Hepatocyte (in vitro differentiated cells): Measurements from ENCODE around the gene GLI1.

Source experiments
- EZH2 ChIP-seq: fragments of 200-600 bp; sonication (generic); IDR thresholded peaks from 2 replicates; pipeline ENCODE4 v1.6.1; 2016; ENCODE audit warnings: antibody characterized with exemption, mild to moderate bottlenecking, borderline replicate concordance
- TF ChIP-seq, protein P1 (sequence below): fragments of 200-600 bp; sonication (generic); IDR thresholded peaks from 2 replicates; pipeline ENCODE4 v1.5.1; 2016; ENCODE audit warnings: antibody characterized with exemption, mild to moderate bottlenecking; ENCODE audit not compliant: poor library complexity

DNA sequence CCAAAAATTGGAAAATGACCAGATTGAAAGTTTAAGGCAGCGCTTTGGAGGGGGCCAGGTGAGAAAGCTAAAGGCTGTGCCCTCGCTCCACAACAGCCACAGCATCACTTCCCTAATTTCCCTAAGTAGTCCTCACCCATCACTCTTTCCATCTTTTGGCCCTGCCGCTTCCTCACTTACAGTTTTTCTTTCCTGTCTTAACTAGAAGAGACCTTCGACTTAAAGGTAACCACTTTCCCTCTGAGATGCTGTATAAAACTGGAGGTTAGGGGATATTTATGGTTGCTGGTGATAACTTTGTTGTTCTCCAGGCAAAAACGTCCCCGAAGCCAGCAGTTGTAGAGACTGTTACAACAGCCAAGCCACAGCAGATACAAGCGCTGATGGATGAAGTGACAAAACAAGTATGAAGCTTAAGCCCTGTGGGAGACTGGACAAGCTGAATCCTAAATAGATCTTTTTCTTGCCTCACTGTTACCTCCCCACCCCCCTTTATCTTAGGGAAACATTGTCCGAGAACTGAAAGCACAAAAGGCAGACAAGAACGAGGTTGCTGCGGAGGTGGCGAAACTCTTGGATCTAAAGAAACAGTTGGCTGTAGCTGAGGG lies 56.5 kb downstream of the GLI1 start:
- TF ChIP-seq, protein P1, sequence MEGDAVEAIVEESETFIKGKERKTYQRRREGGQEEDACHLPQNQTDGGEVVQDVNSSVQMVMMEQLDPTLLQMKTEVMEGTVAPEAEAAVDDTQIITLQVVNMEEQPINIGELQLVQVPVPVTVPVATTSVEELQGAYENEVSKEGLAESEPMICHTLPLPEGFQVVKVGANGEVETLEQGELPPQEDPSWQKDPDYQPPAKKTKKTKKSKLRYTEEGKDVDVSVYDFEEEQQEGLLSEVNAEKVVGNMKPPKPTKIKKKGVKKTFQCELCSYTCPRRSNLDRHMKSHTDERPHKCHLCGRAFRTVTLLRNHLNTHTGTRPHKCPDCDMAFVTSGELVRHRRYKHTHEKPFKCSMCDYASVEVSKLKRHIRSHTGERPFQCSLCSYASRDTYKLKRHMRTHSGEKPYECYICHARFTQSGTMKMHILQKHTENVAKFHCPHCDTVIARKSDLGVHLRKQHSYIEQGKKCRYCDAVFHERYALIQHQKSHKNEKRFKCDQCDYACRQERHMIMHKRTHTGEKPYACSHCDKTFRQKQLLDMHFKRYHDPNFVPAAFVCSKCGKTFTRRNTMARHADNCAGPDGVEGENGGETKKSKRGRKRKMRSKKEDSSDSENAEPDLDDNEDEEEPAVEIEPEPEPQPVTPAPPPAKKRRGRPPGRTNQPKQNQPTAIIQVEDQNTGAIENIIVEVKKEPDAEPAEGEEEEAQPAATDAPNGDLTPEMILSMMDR = no peak
- TF ChIP-seq EZH2 = no peak
